ENCODE measurements around the gene MCMBP. TPM values are rescaled to one million over a fixed set of nuclear protein-coding genes. Genes with fewer than 3 reads are reported as not detected.

The MCMBP gene
- total RNA-seq, 4 donors from 2014 or later = 26.2 to 44.4 (median 35.5) TPM

GRCh38 chr10:119860866-119861607, 11.6 kb downstream of the MCMBP start:
- no peak for DNase-seq
- Histone ChIP-seq H3K9me3 (peaks cover 0 to 4% of the 10 kb centered on the region in 2 donors), H3K4me1 (peaks cover 0 to 24% (median 4%) of the 10 kb centered on the region in 4 donors), H3K4me3 (no peak overlapping the region), H3K36me3 (peaks cover 0 to 24% (median 2%) of the 10 kb centered on the region in 4 donors), H3K27me3 (no peaks in the 10 kb centered on the region), H3K27ac (no peak overlapping the region)
- in situ Hi-C loops (cut with MboI; ENCODE audit: low pct_ligation_motif_present in 1 of 4, low pct_unique_long_range_greater_than_20kb in 1 of 4, low sequenced_read_pairs in 3 of 4) (loop anchor here in 2 of 4 donors (10.0 to 25.0 kb wide), 2 partner anchors 99 to 176 kb away; no protein-coding TSS in a partner anchor), intact Hi-C loops (cut with DNase I; ENCODE audit: low total_unique reads) (loop anchor here (1.0 kb wide), 1 partner anchor 23 kb away; no protein-coding TSS in a partner anchor)
- no peak for TF ChIP-seq POLR2A (IDR thresholded peaks at IDR 0.05)
- TF ChIP-seq POLR2AphosphoS5 (IDR thresholded peaks at IDR 0.05) = no peak
- 58 to 71% methylated on average over 7 of the region's 7 CpGs for WGBS, 2 donors (ENCODE audit: low coverage in 1 of 2)

- H3K9me3 ChIP-seq = peaks cover 0 to 4% of the 10 kb centered on the region in 2 donors
- no peak for DNase-seq
- H3K27ac ChIP-seq = no peak overlapping the region
- H3K27me3 ChIP-seq = no peaks in the 10 kb centered on the region
- in situ Hi-C loops (cut with MboI; ENCODE audit: low pct_ligation_motif_present in 1 of 4, low pct_unique_long_range_greater_than_20kb in 1 of 4, low sequenced_read_pairs in 3 of 4) = loop anchor here (10.0 to 25.0 kb wide), 4 partner anchors 97 to 175 kb away; no protein-coding TSS in a partner anchor
- WGBS, 2 donors (ENCODE audit: low coverage in 1 of 2) = 69 to 73% methylated on average over 1 of the region's 1 CpG
- H3K36me3 ChIP-seq = peaks cover 0 to 34% (median 5%) of the 10 kb centered on the region in 4 donors
- H3K4me1 ChIP-seq = peaks cover 0 to 24% (median 4%) of the 10 kb centered on the region in 4 donors
- intact Hi-C loops (cut with DNase I; ENCODE audit: low total_unique reads) = loop anchor here (1.0 to 10.0 kb wide), 2 partner anchors 21 to 115 kb away; no protein-coding TSS in a partner anchor
- no peak overlapping the region for H3K4me3 ChIP-seq
- no peak for TF ChIP-seq POLR2AphosphoS5 (IDR thresholded peaks at IDR 0.05)
- peak; percentile 55 to 69 (median 66) for TF ChIP-seq CTCF (IDR thresholded peaks at IDR 0.05)
Observed at GRCh38 chr10:119859420-119860258, 13.0 kb downstream of the MCMBP start.

GRCh38 chr10:119858063-119858462, 14.6 kb downstream of the MCMBP start:
- H3K4me1 ChIP-seq = peaks cover 0 to 24% (median 4%) of the 10 kb centered on the region in 4 donors
- intact Hi-C loops (cut with DNase I; ENCODE audit: low total_unique reads) = loop anchor here (10.0 kb wide), 1 partner anchor 113 kb away; no protein-coding TSS in a partner anchor
- in situ Hi-C loops (cut with MboI; ENCODE audit: low pct_ligation_motif_present in 1 of 4, low pct_unique_long_range_greater_than_20kb in 1 of 4, low sequenced_read_pairs in 3 of 4) = loop anchor here in 3 of 4 donors (10.0 to 25.0 kb wide), 4 partner anchors 96 to 173 kb away; no protein-coding TSS in a partner anchor
- no peaks in the 10 kb centered on the region for H3K9me3 ChIP-seq
- DNase-seq = no peak
- no peak for TF ChIP-seq EP300 (IDR thresholded peaks at IDR 0.05; ENCODE audit: low read depth)
- TF ChIP-seq POLR2AphosphoS5 (IDR thresholded peaks at IDR 0.05) = no peak
- TF ChIP-seq POLR2A (IDR thresholded peaks at IDR 0.05) = no peak
- no peak for TF ChIP-seq CTCF (IDR thresholded peaks at IDR 0.05)
- no peak overlapping the region for H3K4me3 ChIP-seq
- WGBS, 2 donors (ENCODE audit: low coverage in 1 of 2) = 40 to 69% methylated on average over 1 of the region's 1 CpG
- H3K27me3 ChIP-seq = no peaks in the 10 kb centered on the region
- H3K27ac ChIP-seq = no peak overlapping the region
- H3K36me3 ChIP-seq = peaks cover 0 to 44% (median 8%) of the 10 kb centered on the region in 4 donors

- peaks cover 0 to 70% (median 19%) of the 10 kb centered on the region in 4 donors for H3K36me3 ChIP-seq
- no peaks in the 10 kb centered on the region for H3K27me3 ChIP-seq
- WGBS, 2 donors (ENCODE audit: low coverage in 1 of 2) = 83% methylated on average over 1 of the region's 1 CpG; no CpG with 5 or more reads in 1 of the 2 donors
- H3K27ac ChIP-seq = no peak overlapping the region
- no peak for TF ChIP-seq EP300 (IDR thresholded peaks at IDR 0.05; ENCODE audit: low read depth)
- TF ChIP-seq POLR2AphosphoS5 (IDR thresholded peaks at IDR 0.05) = no peak
- no peak for TF ChIP-seq CTCF (IDR thresholded peaks at IDR 0.05)
- no peak for TF ChIP-seq POLR2A (IDR thresholded peaks at IDR 0.05)
- H3K9me3 ChIP-seq = no peaks in the 10 kb centered on the region
- in situ Hi-C loops (cut with MboI; ENCODE audit: low pct_ligation_motif_present in 1 of 4, low pct_unique_long_range_greater_than_20kb in 1 of 4, low sequenced_read_pairs in 3 of 4) (loop anchor here in 3 of 4 donors (10.0 to 25.0 kb wide), 4 partner anchors 91 to 169 kb away; no protein-coding TSS in a partner anchor), intact Hi-C loops (cut with DNase I; ENCODE audit: low total_unique reads) (loop anchor here (10.0 kb wide), 1 partner anchor 109 kb away; no protein-coding TSS in a partner anchor)
- no peak for DNase-seq
- no peaks in the 10 kb centered on the region for H3K4me1 ChIP-seq
- H3K4me3 ChIP-seq = no peak overlapping the region
Observed at GRCh38 chr10:119853574-119853973, 19.1 kb downstream of the MCMBP start.
